ENCODE results near the gene UBA7.
A peak's percentile ranks its signal among the peaks of the same experiment; 100 is the strongest.
"Not testable (repeated sequence)": the region's sequence is repeated elsewhere in the genome, so short reads cannot be mapped to it uniquely, and the experiment has no call there.

The UBA7 gene

GRCh38 chr3:49780080-49780974, 33.4 kb downstream of the UBA7 start:
- Histone ChIP-seq H3K4me3 (ENCODE audit: low read length) (no peak overlapping the region), H3K9me3 (ENCODE audit: insufficient read depth, low read depth, low read length) (no peaks in the 10 kb centered on the region), H3K27ac (ENCODE audit: low read depth, low read length) (no peak overlapping the region), H3K4me1 (ENCODE audit: insufficient read depth, low read length) (0 out of 2 replicates have a peak, but pooled peaks cover under 1% of the 10 kb centered on the region), H3K9ac (ENCODE audit: low read depth, low read length) (peak overlapping the region; percentile 3; the same call in 1 of the 2 replicates), H3K36me3 (ENCODE audit: insufficient read depth, low read length) (peaks cover 28% of the 10 kb centered on the region), H3K27me3 (ENCODE audit: insufficient read depth, low read length) (no peaks in the 10 kb centered on the region)
- WGBS, result 94% methylated on average over 4 of the region's 4 CpGs

GRCh38 chr3:49779358-49780079, 34.2 kb downstream of the UBA7 start:
- no peak overlapping the region for H3K4me3 ChIP-seq (ENCODE audit: low read length)
- H3K4me1 ChIP-seq (ENCODE audit: insufficient read depth, low read length), result no peaks in the 10 kb centered on the region
- H3K9ac ChIP-seq (ENCODE audit: low read depth, low read length), result no peak overlapping the region
- peaks cover 30% of the 10 kb centered on the region for H3K36me3 ChIP-seq (ENCODE audit: insufficient read depth, low read length)
- H3K9me3 ChIP-seq (ENCODE audit: insufficient read depth, low read depth, low read length), result no peaks in the 10 kb centered on the region
- 94% methylated on average over 5 of the region's 5 CpGs for WGBS
- no peak overlapping the region for H3K27ac ChIP-seq (ENCODE audit: low read depth, low read length)
- no peaks in the 10 kb centered on the region for H3K27me3 ChIP-seq (ENCODE audit: insufficient read depth, low read length)

- not testable (repeated sequence) for H3K4me3 ChIP-seq (ENCODE audit: low read length); H3K27ac ChIP-seq (ENCODE audit: low read depth, low read length); H3K9me3 ChIP-seq (ENCODE audit: insufficient read depth, low read depth, low read length); H3K4me1 ChIP-seq (ENCODE audit: insufficient read depth, low read length); H3K9ac ChIP-seq (ENCODE audit: low read depth, low read length); H3K27me3 ChIP-seq (ENCODE audit: insufficient read depth, low read length)
- WGBS, result 95% methylated on average over 8 of the region's 8 CpGs
- H3K36me3 ChIP-seq (ENCODE audit: insufficient read depth, low read length), result peaks cover 16% of the 10 kb centered on the region
These were observed 37.7 kb downstream of the UBA7 start for GRCh38 chr3:49776101-49776500.

GRCh38 chr3:49775538-49775937, 38.2 kb downstream of the UBA7 start:
- Histone ChIP-seq H3K27ac (ENCODE audit: low read depth, low read length) (no peak overlapping the region), H3K4me3 (ENCODE audit: low read length) (no peak overlapping the region), H3K36me3 (ENCODE audit: insufficient read depth, low read length) (peaks cover 18% of the 10 kb centered on the region), H3K9ac (ENCODE audit: low read depth, low read length) (no peak overlapping the region), H3K9me3 (ENCODE audit: insufficient read depth, low read depth, low read length) (no peaks in the 10 kb centered on the region), H3K4me1 (ENCODE audit: insufficient read depth, low read length) (no peaks in the 10 kb centered on the region), H3K27me3 (ENCODE audit: insufficient read depth, low read length) (no peaks in the 10 kb centered on the region)
- 93% methylated on average over 2 of the region's 3 CpGs for WGBS

GRCh38 chr3:49772703-49773102, 41.0 kb downstream of the UBA7 start:
- H3K27ac ChIP-seq (ENCODE audit: low read depth, low read length), result no peak overlapping the region
- H3K4me1 ChIP-seq (ENCODE audit: insufficient read depth, low read length), result no peaks in the 10 kb centered on the region
- H3K9ac ChIP-seq (ENCODE audit: low read depth, low read length), result no peak overlapping the region
- peaks cover 19% of the 10 kb centered on the region; the same call in 1 of the 2 replicates for H3K36me3 ChIP-seq (ENCODE audit: insufficient read depth, low read length)
- no peaks in the 10 kb centered on the region for H3K9me3 ChIP-seq (ENCODE audit: insufficient read depth, low read depth, low read length)
- WGBS, result 91% methylated on average over 2 of the region's 2 CpGs
- H3K4me3 ChIP-seq (ENCODE audit: low read length), result no peak overlapping the region
- H3K27me3 ChIP-seq (ENCODE audit: insufficient read depth, low read length), result no peaks in the 10 kb centered on the region

GRCh38 chr3:49771340-49771938, 42.3 kb downstream of the UBA7 start:
- Histone ChIP-seq H3K9me3 (ENCODE audit: insufficient read depth, low read depth, low read length) (no peaks in the 10 kb centered on the region), H3K27me3 (ENCODE audit: insufficient read depth, low read length) (no peaks in the 10 kb centered on the region), H3K36me3 (ENCODE audit: insufficient read depth, low read length) (peaks cover 13% of the 10 kb centered on the region; the same call in 1 of the 2 replicates), H3K4me3 (ENCODE audit: low read length) (no peak overlapping the region), H3K4me1 (ENCODE audit: insufficient read depth, low read length) (no peaks in the 10 kb centered on the region), H3K27ac (ENCODE audit: low read depth, low read length) (no peak overlapping the region), H3K9ac (ENCODE audit: low read depth, low read length) (no peak overlapping the region)
- 67% methylated on average over 1 of the region's 1 CpG for WGBS

- Histone ChIP-seq H3K4me3 (ENCODE audit: low read length) (no peak overlapping the region), H3K36me3 (ENCODE audit: insufficient read depth, low read length) (0 out of 2 replicates have a peak, but pooled peaks cover 9% of the 10 kb centered on the region), H3K4me1 (ENCODE audit: insufficient read depth, low read length) (no peaks in the 10 kb centered on the region), H3K9ac (ENCODE audit: low read depth, low read length) (no peak overlapping the region), H3K27ac (ENCODE audit: low read depth, low read length) (no peak overlapping the region), H3K9me3 (ENCODE audit: insufficient read depth, low read depth, low read length) (no peaks in the 10 kb centered on the region), H3K27me3 (ENCODE audit: insufficient read depth, low read length) (no peaks in the 10 kb centered on the region)
These were observed 43.8 kb downstream of the UBA7 start for GRCh38 chr3:49769926-49770325.

GRCh38 chr3:49769286-49769915, 44.4 kb downstream of the UBA7 start:
- 100% methylated on average over 2 of the region's 3 CpGs for WGBS
- no peak overlapping the region for H3K27ac ChIP-seq (ENCODE audit: low read depth, low read length)
- no peaks in the 10 kb centered on the region for H3K27me3 ChIP-seq (ENCODE audit: insufficient read depth, low read length)

GRCh38 chr3:49763981-49764380, 49.8 kb downstream of the UBA7 start:
- Histone ChIP-seq H3K36me3 (ENCODE audit: insufficient read depth, low read length) (0 out of 2 replicates have a peak, but pooled peaks cover 4% of the 10 kb centered on the region), H3K9me3 (ENCODE audit: insufficient read depth, low read depth, low read length) (no peaks in the 10 kb centered on the region), H3K4me1 (ENCODE audit: insufficient read depth, low read length) (no peaks in the 10 kb centered on the region), H3K27ac (ENCODE audit: low read depth, low read length) (no peak overlapping the region), H3K4me3 (ENCODE audit: low read length) (no peak overlapping the region), H3K9ac (ENCODE audit: low read depth, low read length) (no peak overlapping the region), H3K27me3 (ENCODE audit: insufficient read depth, low read length) (no peaks in the 10 kb centered on the region)
- WGBS, result 95% methylated on average over 3 of the region's 4 CpGs

More at GRCh38 chr3:49769286-49769915, 44.4 kb downstream of the UBA7 start:
- Histone ChIP-seq H3K36me3 (ENCODE audit: insufficient read depth, low read length) (0 out of 2 replicates have a peak, but pooled peaks cover 9% of the 10 kb centered on the region), H3K9me3 (ENCODE audit: insufficient read depth, low read depth, low read length) (no peaks in the 10 kb centered on the region), H3K4me3 (ENCODE audit: low read length) (no peak overlapping the region), H3K4me1 (ENCODE audit: insufficient read depth, low read length) (no peaks in the 10 kb centered on the region), H3K9ac (ENCODE audit: low read depth, low read length) (no peak overlapping the region)

- no peak overlapping the region for H3K4me3 ChIP-seq (ENCODE audit: low read length)
- H3K36me3 ChIP-seq (ENCODE audit: insufficient read depth, low read length), result 0 out of 2 replicates have a peak, but pooled peaks cover 4% of the 10 kb centered on the region
- no peaks in the 10 kb centered on the region for H3K9me3 ChIP-seq (ENCODE audit: insufficient read depth, low read depth, low read length)
- H3K4me1 ChIP-seq (ENCODE audit: insufficient read depth, low read length), result no peaks in the 10 kb centered on the region
- H3K9ac ChIP-seq (ENCODE audit: low read depth, low read length), result no peak overlapping the region
- H3K27me3 ChIP-seq (ENCODE audit: insufficient read depth, low read length), result no peaks in the 10 kb centered on the region
- 88% methylated on average over 3 of the region's 3 CpGs for WGBS
- no peak overlapping the region for H3K27ac ChIP-seq (ENCODE audit: low read depth, low read length)
These were observed 52.1 kb downstream of the UBA7 start for GRCh38 chr3:49761661-49762060.
